ENCODE results near the gene RFX2. TPM values are rescaled to one million over a fixed set of nuclear protein-coding genes. Genes with fewer than 3 reads are reported as not detected.

Gene RFX2
- total RNA-seq, 1 experiment from 2014 or later, result 10.5 TPM

DNA sequence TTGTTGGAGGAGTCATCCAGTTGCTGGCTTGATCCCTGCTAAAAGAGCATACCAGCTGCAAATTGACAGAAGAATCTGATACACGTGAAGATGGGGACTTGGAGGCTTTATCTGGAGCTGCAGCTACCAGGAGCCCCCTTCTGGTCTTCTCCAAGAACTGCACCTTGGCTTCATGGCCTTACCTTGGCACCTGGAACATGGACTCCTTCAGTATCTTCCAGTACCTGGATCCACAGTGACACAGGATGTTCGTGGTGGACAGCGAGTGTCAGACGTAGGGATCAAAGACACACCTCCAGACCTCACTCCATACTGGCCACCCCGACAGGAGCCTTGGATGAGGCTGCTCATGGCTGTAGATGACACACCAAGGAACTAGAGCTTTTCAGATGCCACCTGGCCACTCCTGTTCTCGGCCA is 15.3 kb upstream of the RFX2 start:
- H3K27me3 ChIP-seq (ENCODE audit: low read length), result no peaks in the 10 kb centered on the region
- POLR2A ChIA-PET (ENCODE audit: unreplicated experiment), result interaction anchor here (0.6 to 0.7 kb wide), 2 partner anchors 38 to 1333 kb away, joined by 4 to 8 read pairs; no protein-coding TSS in a partner anchor

DNA sequence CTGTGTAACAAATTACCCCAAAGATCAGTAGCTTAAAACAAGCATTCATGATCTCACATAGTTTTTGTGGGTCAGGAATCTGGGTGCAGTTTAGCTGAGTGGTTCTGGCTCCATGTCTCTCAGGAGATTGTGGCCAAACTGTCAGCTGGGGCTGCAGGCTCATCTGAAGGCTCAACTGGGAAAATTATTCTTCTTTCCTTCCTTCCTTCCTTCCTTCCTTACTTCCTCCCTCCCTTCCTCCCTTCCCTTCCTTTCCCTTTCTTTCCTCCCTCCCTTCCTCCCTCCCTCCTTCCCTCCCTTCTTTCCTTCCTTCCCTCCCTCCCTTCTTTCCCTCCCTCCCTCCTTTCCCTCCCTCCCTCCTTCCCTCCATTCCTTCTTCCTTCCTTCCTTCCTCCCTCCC is 8.7 kb upstream of the RFX2 start:
- DNase-seq (no peak), ATAC-seq (no peak)
- no peak for TF ChIP-seq EZH2 (IDR thresholded peaks at IDR 0.05; ENCODE audit: low read length, unreplicated experiment)
- no peak for TF ChIP-seq EZH2phosphoT487 (IDR thresholded peaks at IDR 0.05; ENCODE audit: borderline replicate concordance, low read length)
- no peak for TF ChIP-seq CTCF (conservative IDR thresholded peaks at IDR 0.05; ENCODE audit: low read depth, low read length)
- Histone ChIP-seq H3K9me2 (replicated peaks; ENCODE audit: low read length) (no peaks in the 10 kb centered on the region), H3K27ac (ENCODE audit: low read length) (no peak overlapping the region), H2AFZ (ENCODE audit: low read length) (no peak overlapping the region), H3K36me3 (ENCODE audit: low read depth, low read length) (no peaks in the 10 kb centered on the region), H3K27me3 (ENCODE audit: low read length) (no peaks in the 10 kb centered on the region), H3K9ac (ENCODE audit: low read length) (no peak overlapping the region), H3K4me3 (ENCODE audit: low read length) (no peak overlapping the region), H3K4me1 (ENCODE audit: insufficient read depth, low read length) (no peaks in the 10 kb centered on the region), H4K20me1 (ENCODE audit: low read length) (no peaks in the 10 kb centered on the region), H3F3A (ENCODE audit: low read length, unreplicated experiment) (no peaks in the 10 kb centered on the region), H3K9me3 (ENCODE audit: low read length) (no peaks in the 10 kb centered on the region), H3K79me2 (ENCODE audit: low read length) (no peaks in the 10 kb centered on the region), H3K4me2 (ENCODE audit: low read length) (no peak overlapping the region)
- POLR2A ChIA-PET (ENCODE audit: unreplicated experiment), result no interaction called here
- CTCF ChIA-PET, result no interaction called here
- intact Hi-C loops (cut with micrococcal nuclease), result no loop called here
- no TSS peak for BruUV-seq (replicated peaks)

More for the DNA sequence above, 15.3 kb upstream of the RFX2 start:
- Histone ChIP-seq H3K9ac (ENCODE audit: low read length) (no peak overlapping the region), H3K27ac (ENCODE audit: low read length) (no peak overlapping the region), H3K79me2 (ENCODE audit: low read length) (no peaks in the 10 kb centered on the region), H3K9me2 (replicated peaks; ENCODE audit: low read length) (no peaks in the 10 kb centered on the region), H3K4me2 (ENCODE audit: low read length) (no peak overlapping the region), H4K20me1 (ENCODE audit: low read length) (no peaks in the 10 kb centered on the region), H3K4me3 (ENCODE audit: low read length) (no peak overlapping the region), H3F3A (ENCODE audit: low read length, unreplicated experiment) (no peaks in the 10 kb centered on the region), H3K9me3 (ENCODE audit: low read length) (no peaks in the 10 kb centered on the region), H3K36me3 (ENCODE audit: low read depth, low read length) (no peaks in the 10 kb centered on the region), H2AFZ (ENCODE audit: low read length) (peak overlapping the region; percentile 60), H3K4me1 (ENCODE audit: insufficient read depth, low read length) (no peaks in the 10 kb centered on the region)
- BruUV-seq (replicated peaks), result no TSS peak
- DNase-seq, result peak; percentile 95
- TF ChIP-seq CTCF (conservative IDR thresholded peaks at IDR 0.05; ENCODE audit: low read depth, low read length), result peak; percentile 99
- no peak for TF ChIP-seq EZH2 (IDR thresholded peaks at IDR 0.05; ENCODE audit: low read length, unreplicated experiment)
- TF ChIP-seq EZH2phosphoT487 (IDR thresholded peaks at IDR 0.05; ENCODE audit: borderline replicate concordance, low read length), result no peak
- peak; percentile 90 for ATAC-seq
- CTCF ChIA-PET, result interaction anchor here (0.5 to 2.8 kb wide), 20 partner anchors 17 to 247 kb away, joined by 3 to 36 read pairs (median 4); partner anchors contain the start of gene ALKBH7
- intact Hi-C loops (cut with micrococcal nuclease), result loop anchor here (1.0 to 5.0 kb wide), 6 partner anchors 39 to 507 kb away; no protein-coding TSS in a partner anchor

- no peak overlapping the region for H3K4me2 ChIP-seq (ENCODE audit: low read length)
- no peak overlapping the region for H2AFZ ChIP-seq (ENCODE audit: low read length)
- no peaks in the 10 kb centered on the region for H3K9me2 ChIP-seq (replicated peaks; ENCODE audit: low read length)
- no peaks in the 10 kb centered on the region for H3K4me1 ChIP-seq (ENCODE audit: insufficient read depth, low read length)
- no peak overlapping the region for H3K4me3 ChIP-seq (ENCODE audit: low read length)
- no peaks in the 10 kb centered on the region for H3K36me3 ChIP-seq (ENCODE audit: low read depth, low read length)
- CTCF ChIA-PET, result no interaction called here
- H3K79me2 ChIP-seq (ENCODE audit: low read length), result no peaks in the 10 kb centered on the region
- H3K9me3 ChIP-seq (ENCODE audit: low read length), result no peaks in the 10 kb centered on the region
- intact Hi-C loops (cut with micrococcal nuclease), result no loop called here
- no peak overlapping the region for H3K27ac ChIP-seq (ENCODE audit: low read length)
- no peaks in the 10 kb centered on the region for H3K27me3 ChIP-seq (ENCODE audit: low read length)
- POLR2A ChIA-PET (ENCODE audit: unreplicated experiment), result no interaction called here
- ATAC-seq, result no peak
- H3K9ac ChIP-seq (ENCODE audit: low read length), result no peak overlapping the region
- DNase-seq, result no peak
- H3F3A ChIP-seq (ENCODE audit: low read length, unreplicated experiment), result no peaks in the 10 kb centered on the region
- no peak for TF ChIP-seq CTCF (conservative IDR thresholded peaks at IDR 0.05; ENCODE audit: low read depth, low read length)
- no peak for TF ChIP-seq EZH2 (IDR thresholded peaks at IDR 0.05; ENCODE audit: low read length, unreplicated experiment)
- no peak for TF ChIP-seq EZH2phosphoT487 (IDR thresholded peaks at IDR 0.05; ENCODE audit: borderline replicate concordance, low read length)
- BruUV-seq (replicated peaks), result no TSS peak
- H4K20me1 ChIP-seq (ENCODE audit: low read length), result no peaks in the 10 kb centered on the region
These were observed 7.7 kb upstream of the RFX2 start for GRCh38 chr19:6118043-6118442.

All from PC-3 (cell line).